ENCODE results near the gene TTYH1. TPM values are rescaled to one million over a fixed set of nuclear protein-coding genes. Genes with fewer than 3 reads are reported as not detected.

The TTYH1 gene
- total RNA-seq, 2 experiments from 2014 or later: not detected

DNA sequence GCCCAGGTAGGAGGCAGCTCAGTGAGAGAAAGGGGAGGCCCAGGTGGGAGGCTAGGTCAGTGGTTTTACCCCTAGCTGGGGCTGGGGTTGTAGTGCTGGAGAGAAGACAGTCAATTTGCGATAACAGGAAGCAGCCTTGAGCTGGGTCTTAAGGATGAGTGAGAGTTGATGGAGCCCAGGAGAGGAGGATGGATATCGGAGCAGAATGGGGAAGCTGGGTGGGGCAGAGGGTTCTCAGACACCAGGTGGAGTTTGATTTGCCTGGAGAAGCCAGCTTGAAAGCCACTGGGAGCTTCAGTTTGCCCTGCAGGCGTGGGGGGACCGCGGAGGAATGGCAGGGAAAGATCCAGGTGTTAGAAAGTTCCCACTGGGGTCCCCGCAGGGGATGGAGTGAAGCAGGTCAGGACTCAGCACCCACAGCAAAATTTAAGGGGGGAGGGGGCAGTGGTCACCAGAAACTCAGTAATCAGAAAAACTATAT, 58.7 kb downstream of the TTYH1 start:
- TF ChIP-seq, protein P1, sequence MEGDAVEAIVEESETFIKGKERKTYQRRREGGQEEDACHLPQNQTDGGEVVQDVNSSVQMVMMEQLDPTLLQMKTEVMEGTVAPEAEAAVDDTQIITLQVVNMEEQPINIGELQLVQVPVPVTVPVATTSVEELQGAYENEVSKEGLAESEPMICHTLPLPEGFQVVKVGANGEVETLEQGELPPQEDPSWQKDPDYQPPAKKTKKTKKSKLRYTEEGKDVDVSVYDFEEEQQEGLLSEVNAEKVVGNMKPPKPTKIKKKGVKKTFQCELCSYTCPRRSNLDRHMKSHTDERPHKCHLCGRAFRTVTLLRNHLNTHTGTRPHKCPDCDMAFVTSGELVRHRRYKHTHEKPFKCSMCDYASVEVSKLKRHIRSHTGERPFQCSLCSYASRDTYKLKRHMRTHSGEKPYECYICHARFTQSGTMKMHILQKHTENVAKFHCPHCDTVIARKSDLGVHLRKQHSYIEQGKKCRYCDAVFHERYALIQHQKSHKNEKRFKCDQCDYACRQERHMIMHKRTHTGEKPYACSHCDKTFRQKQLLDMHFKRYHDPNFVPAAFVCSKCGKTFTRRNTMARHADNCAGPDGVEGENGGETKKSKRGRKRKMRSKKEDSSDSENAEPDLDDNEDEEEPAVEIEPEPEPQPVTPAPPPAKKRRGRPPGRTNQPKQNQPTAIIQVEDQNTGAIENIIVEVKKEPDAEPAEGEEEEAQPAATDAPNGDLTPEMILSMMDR (IDR thresholded peaks at IDR 0.05): no peak
- H3K36me3 Mint-ChIP-seq (ENCODE audit: low read depth): no peaks in the 10 kb centered on the region
- H3K4me3 Mint-ChIP-seq: no peak overlapping the region
- Histone ChIP-seq H3K27me3 (ENCODE audit: control insufficient read depth in 1 of 2, insufficient read depth in 2 of 2, low read length in 2 of 2) (peaks cover 16 to 43% of the 10 kb centered on the region in 2 experiments), H3K4me3 (ENCODE audit: low read length) (no peak overlapping the region), H3K4me1 (ENCODE audit: insufficient read depth, low read length) (peaks cover 20% of the 10 kb centered on the region), H3K27ac (ENCODE audit: low read depth in 1 of 2, low read length in 2 of 2) (no peak overlapping the region), H3K9me3 (ENCODE audit: control insufficient read depth in 1 of 2, insufficient read depth in 1 of 2, low read length in 2 of 2) (peaks cover 0 to 8% of the 10 kb centered on the region in 2 experiments), H3K36me3 (ENCODE audit: insufficient read depth, low read length) (no peaks in the 10 kb centered on the region)
- peaks cover 56% of the 10 kb centered on the region for H3K27me3 Mint-ChIP-seq
- H3K27ac Mint-ChIP-seq: no peak overlapping the region
- DNase-seq (no peak), ATAC-seq (ENCODE audit: poor library complexity) (no peak)
- peaks cover 5% of the 10 kb centered on the region for H3K4me1 Mint-ChIP-seq (ENCODE audit: low read depth)
- ChIA-PET CTCF (no interaction called here), POLR2A (interaction anchor here (1.2 kb wide), 2 partner anchors 10 to 25 kb away, joined by 3 to 5 read pairs; partner anchors contain the start of genes LENG8 and LENG9)
- intact Hi-C loops (cut with DNase I, micrococcal nuclease): no loop called here
- no peaks in the 10 kb centered on the region for H3K9me3 Mint-ChIP-seq

- intact Hi-C loops (cut with DNase I, micrococcal nuclease): no loop called here
- Histone ChIP-seq H3K4me3 (ENCODE audit: low read length) (no peak overlapping the region), H3K36me3 (ENCODE audit: insufficient read depth, low read length) (no peaks in the 10 kb centered on the region), H3K4me1 (ENCODE audit: insufficient read depth, low read length) (peaks cover 16% of the 10 kb centered on the region), H3K27ac (ENCODE audit: low read depth in 1 of 2, low read length in 2 of 2) (no peak overlapping the region), H3K27me3 (ENCODE audit: control insufficient read depth in 1 of 2, insufficient read depth in 2 of 2, low read length in 2 of 2) (peaks cover 13 to 25% of the 10 kb centered on the region in 2 experiments), H3K9me3 (ENCODE audit: control insufficient read depth in 1 of 2, insufficient read depth in 1 of 2, low read length in 2 of 2) (peaks cover 0 to 8% of the 10 kb centered on the region in 2 experiments)
- no peak for ATAC-seq (ENCODE audit: poor library complexity)
- Mint-ChIP-seq H3K27ac (no peak overlapping the region), H3K9me3 (no peaks in the 10 kb centered on the region), H3K4me3 (no peak overlapping the region), H3K4me1 (ENCODE audit: low read depth) (peaks cover 5% of the 10 kb centered on the region), H3K27me3 (peaks cover 46% of the 10 kb centered on the region), H3K36me3 (ENCODE audit: low read depth) (no peaks in the 10 kb centered on the region)
- CTCF ChIA-PET: no interaction called here
- POLR2A ChIA-PET: no interaction called here
- no peak for DNase-seq
- TF ChIP-seq, protein P1 (IDR thresholded peaks at IDR 0.05): no peak
Observed at GRCh38 chr19:54475706-54476105, 60.4 kb downstream of the TTYH1 start.

- H3K27ac Mint-ChIP-seq: no peak overlapping the region
- ATAC-seq (ENCODE audit: poor library complexity): no peak
- H3K27ac ChIP-seq (ENCODE audit: low read depth in 1 of 2, low read length in 2 of 2): no peak overlapping the region
- ChIA-PET CTCF (no interaction called here), POLR2A (no interaction called here)
- peaks cover 9% of the 10 kb centered on the region for H3K4me1 Mint-ChIP-seq (ENCODE audit: low read depth)
- H3K36me3 ChIP-seq (ENCODE audit: insufficient read depth, low read length): no peaks in the 10 kb centered on the region
- DNase-seq: no peak
- H3K27me3 ChIP-seq (ENCODE audit: control insufficient read depth in 1 of 2, insufficient read depth in 2 of 2, low read length in 2 of 2): peaks cover 3 to 21% of the 10 kb centered on the region in 2 experiments
- peaks cover 52% of the 10 kb centered on the region for H3K27me3 Mint-ChIP-seq
- intact Hi-C loops (cut with DNase I, micrococcal nuclease): loop anchor here (1.0 kb wide), 2 partner anchors 198 to 199 kb away; no protein-coding TSS in a partner anchor
- H3K4me1 ChIP-seq (ENCODE audit: insufficient read depth, low read length): peaks cover 10% of the 10 kb centered on the region
- no peak overlapping the region for H3K4me3 Mint-ChIP-seq
- no peak overlapping the region for H3K4me3 ChIP-seq (ENCODE audit: low read length)
- H3K36me3 Mint-ChIP-seq (ENCODE audit: low read depth): no peaks in the 10 kb centered on the region
- no peaks in the 10 kb centered on the region for H3K9me3 Mint-ChIP-seq
- no peaks in the 10 kb centered on the region for H3K9me3 ChIP-seq (ENCODE audit: control insufficient read depth in 1 of 2, insufficient read depth in 1 of 2, low read length in 2 of 2)
- TF ChIP-seq, protein P1 (IDR thresholded peaks at IDR 0.05): no peak
Observed at GRCh38 chr19:54477650-54478049, 62.4 kb downstream of the TTYH1 start.
